COLO668 (cell line): ENCODE data around the gene ZBTB14.

Source experiments
- DNase-seq: peaks from one replicate; lab custom pipeline; 2025; ENCODE audit not compliant: unreplicated experiment; lab: John Stamatoyannopoulos, UW

Gene ZBTB14

DNA sequence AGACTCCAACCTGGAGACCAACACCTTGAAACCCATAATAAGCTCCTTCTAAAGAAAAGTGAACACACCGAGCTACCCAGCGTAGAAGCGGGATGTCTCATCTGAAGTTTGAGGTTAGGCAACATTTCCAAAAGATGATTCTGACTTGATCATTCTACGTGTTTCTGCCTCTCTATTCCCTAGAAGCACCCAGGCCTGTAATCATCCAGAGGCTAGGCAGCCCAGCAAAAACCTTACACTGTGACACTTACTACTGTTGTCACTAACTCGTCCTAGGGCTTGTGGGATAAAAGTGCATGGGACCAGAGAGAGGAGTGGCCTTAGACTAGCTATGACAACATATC, 1.4 kb downstream of the ZBTB14 start:
- no peak for DNase-seq

- DNase-seq = no peak
Measured at GRCh38 chr18:5288517-5288935, 7.0 kb downstream of the ZBTB14 start.

GRCh38 chr18:5287854-5288253, 7.7 kb downstream of the ZBTB14 start:
- DNase-seq = no peak

DNA sequence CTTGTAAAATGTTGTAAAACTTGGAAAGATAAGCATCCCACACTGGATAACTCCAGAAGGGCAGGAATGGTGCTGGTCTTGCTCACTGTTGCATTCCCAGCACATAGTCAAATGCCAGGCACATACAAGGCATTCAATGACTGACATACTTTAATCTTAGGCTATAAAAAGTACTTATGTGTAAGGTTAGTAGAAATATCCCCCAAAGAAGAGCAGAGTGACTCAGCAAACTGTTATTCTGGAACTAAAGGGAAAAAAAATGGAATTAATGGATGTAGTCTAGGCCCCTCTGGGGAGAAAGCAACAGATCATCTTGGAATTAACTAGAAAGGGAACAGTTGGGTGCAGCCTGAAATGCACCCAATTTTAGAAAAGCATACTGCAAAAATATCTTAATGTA, 9.0 kb downstream of the ZBTB14 start:
- DNase-seq = no peak

DNA sequence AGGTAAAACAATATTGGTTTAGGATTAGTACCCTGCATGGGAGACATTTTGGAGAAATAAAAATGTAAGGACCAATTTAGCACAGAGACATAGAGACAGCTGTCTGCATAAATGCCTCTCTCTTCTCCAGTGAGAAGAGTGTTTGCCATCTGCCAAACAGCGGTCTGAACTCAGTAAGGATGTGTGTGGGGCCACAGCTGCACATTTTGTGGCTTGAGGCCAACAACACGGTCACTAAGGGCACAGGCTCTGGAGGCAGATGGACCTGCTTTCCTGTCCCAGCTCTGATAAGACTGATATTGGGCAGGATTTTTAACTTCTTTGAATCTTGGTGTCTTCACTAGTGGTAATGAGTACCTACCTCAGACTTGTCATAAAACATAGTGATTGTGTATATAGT, 10.2 kb downstream of the ZBTB14 start:
- peak; percentile 66 for DNase-seq

- DNase-seq = no peak
Measured at GRCh38 chr18:5284808-5285207, 10.7 kb downstream of the ZBTB14 start.

DNA sequence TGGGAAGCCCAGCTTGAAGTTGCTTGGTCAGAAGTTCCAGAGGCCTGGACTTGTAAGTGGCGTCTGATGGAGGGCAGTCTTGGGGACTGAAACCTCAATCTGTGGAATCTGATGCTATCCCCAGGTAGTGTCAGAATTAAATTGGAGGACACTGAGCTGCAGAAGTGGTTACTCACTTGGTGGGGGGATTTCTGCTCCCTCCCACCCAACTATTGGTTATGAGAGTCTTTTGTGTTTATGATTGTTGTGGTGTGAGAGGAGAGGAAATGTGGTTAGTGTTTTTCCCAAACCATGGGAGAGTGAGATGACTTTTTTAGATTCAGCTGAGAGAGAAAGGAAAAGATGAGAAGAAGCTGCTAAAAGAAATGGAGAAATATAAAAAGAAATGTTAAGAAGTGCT, 12.8 kb downstream of the ZBTB14 start:
- DNase-seq = no peak

GRCh38 chr18:5276947-5277346, 18.6 kb downstream of the ZBTB14 start:
- no peak for DNase-seq

GRCh38 chr18:5275872-5276271, 19.7 kb downstream of the ZBTB14 start:
- DNase-seq = no peak

DNA sequence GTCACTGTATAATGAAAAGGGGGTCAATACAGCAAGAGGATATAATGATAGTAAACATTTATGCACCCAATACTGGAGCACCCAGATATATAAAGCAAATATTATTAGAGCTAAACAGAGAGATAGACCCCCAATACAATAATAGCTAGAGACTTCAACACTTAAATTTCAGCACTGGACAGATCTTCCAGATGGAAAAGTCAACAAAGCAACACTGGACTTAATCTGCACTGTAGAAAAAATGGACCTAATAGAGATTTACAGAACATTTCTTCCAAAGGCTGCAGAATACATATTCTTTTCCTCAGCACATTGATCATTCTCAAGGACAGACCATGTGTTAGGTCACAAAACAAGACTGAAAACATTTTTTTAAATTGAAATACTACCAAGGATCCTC, 26.7 kb downstream of the ZBTB14 start:
- DNase-seq = no peak

DNA sequence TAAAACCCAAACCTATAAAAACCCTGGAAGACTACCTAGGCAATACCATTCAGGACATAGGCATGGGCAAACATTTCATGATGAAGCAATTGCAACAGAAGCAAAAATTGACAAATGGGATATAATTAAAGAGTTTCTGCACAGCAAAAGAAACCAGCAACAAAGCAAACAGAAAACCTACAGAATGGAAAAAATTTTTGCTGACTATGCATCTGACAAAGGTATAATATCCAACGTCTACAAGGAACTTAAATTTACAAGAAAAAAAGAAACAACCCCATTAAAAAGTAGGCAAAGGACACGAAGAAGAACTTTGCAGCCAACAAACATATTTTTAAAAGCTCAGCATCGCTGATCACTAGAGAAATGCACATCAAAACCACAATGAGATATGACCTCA, 28.8 kb downstream of the ZBTB14 start:
- no peak for DNase-seq

DNA sequence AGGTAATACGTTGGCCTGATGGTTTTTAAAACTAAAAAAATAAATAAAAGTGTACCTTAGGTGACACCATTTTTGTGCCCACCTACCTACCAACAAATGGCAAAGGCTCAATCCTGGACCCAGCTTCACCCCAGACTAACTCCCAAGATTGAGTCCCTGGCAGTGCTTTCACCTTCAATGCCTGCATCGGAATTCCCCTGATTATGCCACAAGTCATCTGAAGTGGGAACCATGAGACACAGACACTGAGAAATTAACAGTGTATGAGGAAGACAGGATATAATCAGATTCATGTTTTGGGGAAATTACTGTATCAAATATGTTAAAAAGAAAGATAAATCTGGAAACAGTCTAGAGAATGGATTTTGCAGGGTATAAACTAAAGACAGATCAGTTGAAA, 41.6 kb downstream of the ZBTB14 start:
- DNase-seq = no peak

GRCh38 chr18:5251117-5251516, 44.4 kb downstream of the ZBTB14 start:
- DNase-seq = no peak

GRCh38 chr18:5250603-5251002, 44.9 kb downstream of the ZBTB14 start:
- no peak for DNase-seq

GRCh38 chr18:5244941-5245340, 50.6 kb downstream of the ZBTB14 start:
- no peak for DNase-seq

GRCh38 chr18:5239447-5239846, 56.1 kb downstream of the ZBTB14 start:
- no peak for DNase-seq
